Measurements from ENCODE around the gene NFIX.

- TF ChIP-seq EZH2 (IDR thresholded peaks at IDR 0.05; ENCODE audit: low read depth, unreplicated experiment) (no peak), POLR2AphosphoS5 (IDR thresholded peaks at IDR 0.05; ENCODE audit: low read depth) (no peak), CTCF (conservative IDR thresholded peaks at IDR 0.05; ENCODE audit: low read depth in 2 of 2) (no peak), JUNB (IDR thresholded peaks at IDR 0.05; ENCODE audit: unreplicated experiment) (no peak), EZH2phosphoT487 (IDR thresholded peaks at IDR 0.05; ENCODE audit: unreplicated experiment) (no peak), CREB1 (CRISPR knock-in tag; IDR thresholded peaks at IDR 0.05; ENCODE audit: low read depth) (no peak)
- TF ChIP-seq, protein P1, sequence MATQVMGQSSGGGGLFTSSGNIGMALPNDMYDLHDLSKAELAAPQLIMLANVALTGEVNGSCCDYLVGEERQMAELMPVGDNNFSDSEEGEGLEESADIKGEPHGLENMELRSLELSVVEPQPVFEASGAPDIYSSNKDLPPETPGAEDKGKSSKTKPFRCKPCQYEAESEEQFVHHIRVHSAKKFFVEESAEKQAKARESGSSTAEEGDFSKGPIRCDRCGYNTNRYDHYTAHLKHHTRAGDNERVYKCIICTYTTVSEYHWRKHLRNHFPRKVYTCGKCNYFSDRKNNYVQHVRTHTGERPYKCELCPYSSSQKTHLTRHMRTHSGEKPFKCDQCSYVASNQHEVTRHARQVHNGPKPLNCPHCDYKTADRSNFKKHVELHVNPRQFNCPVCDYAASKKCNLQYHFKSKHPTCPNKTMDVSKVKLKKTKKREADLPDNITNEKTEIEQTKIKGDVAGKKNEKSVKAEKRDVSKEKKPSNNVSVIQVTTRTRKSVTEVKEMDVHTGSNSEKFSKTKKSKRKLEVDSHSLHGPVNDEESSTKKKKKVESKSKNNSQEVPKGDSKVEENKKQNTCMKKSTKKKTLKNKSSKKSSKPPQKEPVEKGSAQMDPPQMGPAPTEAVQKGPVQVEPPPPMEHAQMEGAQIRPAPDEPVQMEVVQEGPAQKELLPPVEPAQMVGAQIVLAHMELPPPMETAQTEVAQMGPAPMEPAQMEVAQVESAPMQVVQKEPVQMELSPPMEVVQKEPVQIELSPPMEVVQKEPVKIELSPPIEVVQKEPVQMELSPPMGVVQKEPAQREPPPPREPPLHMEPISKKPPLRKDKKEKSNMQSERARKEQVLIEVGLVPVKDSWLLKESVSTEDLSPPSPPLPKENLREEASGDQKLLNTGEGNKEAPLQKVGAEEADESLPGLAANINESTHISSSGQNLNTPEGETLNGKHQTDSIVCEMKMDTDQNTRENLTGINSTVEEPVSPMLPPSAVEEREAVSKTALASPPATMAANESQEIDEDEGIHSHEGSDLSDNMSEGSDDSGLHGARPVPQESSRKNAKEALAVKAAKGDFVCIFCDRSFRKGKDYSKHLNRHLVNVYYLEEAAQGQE (IDR thresholded peaks at IDR 0.05; ENCODE audit: unreplicated experiment): no peak
These were observed 62.5 kb downstream of the NFIX start for GRCh38 chr19:13057744-13058143.

All from GM23338 (cell line).